GM19324 (cell line): ENCODE measurements around the gene RHO.
"Not testable (repeated sequence)": the region's sequence is repeated elsewhere in the genome, so short reads cannot be mapped to it uniquely, and the experiment has no call there.

Experiments
- ATAC-seq: cut with Tn5 transposase; IDR thresholded peaks from one replicate; pipeline ENCODE4 v1.9.1; 2021; ENCODE audit warnings: mild to moderate bottlenecking, moderate library complexity; ENCODE audit not compliant: unreplicated experiment, low FRiP score

RHO gene

GRCh38 chr3:129498603-129499488 lies 29.6 kb upstream of the RHO start:
- not testable (repeated sequence) for ATAC-seq

- ATAC-seq, result not testable (repeated sequence)
Observed at GRCh38 chr3:129499604-129500333, 28.7 kb upstream of the RHO start.

GRCh38 chr3:129500334-129500658 lies 28.1 kb upstream of the RHO start:
- ATAC-seq, result no peak

- no peak for ATAC-seq
Observed at GRCh38 chr3:129501630-129502029, 26.8 kb upstream of the RHO start.

GRCh38 chr3:129502641-129503408 lies 25.6 kb upstream of the RHO start:
- ATAC-seq, result no peak

- no peak for ATAC-seq
Observed at GRCh38 chr3:129503471-129504291, 24.8 kb upstream of the RHO start.

- no peak for ATAC-seq
Observed at GRCh38 chr3:129504471-129505100, 23.9 kb upstream of the RHO start.

GRCh38 chr3:129505341-129505740 lies 23.1 kb upstream of the RHO start:
- no peak for ATAC-seq

GRCh38 chr3:129506231-129506742 lies 22.2 kb upstream of the RHO start:
- no peak for ATAC-seq

GRCh38 chr3:129507181-129507831 lies 21.1 kb upstream of the RHO start:
- no peak for ATAC-seq

GRCh38 chr3:129512595-129512994 lies 15.8 kb upstream of the RHO start:
- no peak for ATAC-seq

GRCh38 chr3:129513705-129514104 lies 14.7 kb upstream of the RHO start:
- ATAC-seq, result no peak

GRCh38 chr3:129514110-129514509 lies 14.3 kb upstream of the RHO start:
- ATAC-seq, result no peak

- no peak for ATAC-seq
Observed at GRCh38 chr3:129514563-129514962, 13.9 kb upstream of the RHO start.

- not testable (repeated sequence) for ATAC-seq
Observed at GRCh38 chr3:129515108-129515820, 13.2 kb upstream of the RHO start.

GRCh38 chr3:129515821-129516432 lies 12.5 kb upstream of the RHO start:
- ATAC-seq, result not testable (repeated sequence)

GRCh38 chr3:129517516-129517915 lies 10.9 kb upstream of the RHO start:
- no peak for ATAC-seq

GRCh38 chr3:129518038-129518561 lies 10.3 kb upstream of the RHO start:
- ATAC-seq, result no peak
